ENCODE measurements around the gene TBRG1.
"Not testable (repeated sequence)": the region's sequence is repeated elsewhere in the genome, so short reads cannot be mapped to it uniquely, and the experiment has no call there.

Gene TBRG1

DNA sequence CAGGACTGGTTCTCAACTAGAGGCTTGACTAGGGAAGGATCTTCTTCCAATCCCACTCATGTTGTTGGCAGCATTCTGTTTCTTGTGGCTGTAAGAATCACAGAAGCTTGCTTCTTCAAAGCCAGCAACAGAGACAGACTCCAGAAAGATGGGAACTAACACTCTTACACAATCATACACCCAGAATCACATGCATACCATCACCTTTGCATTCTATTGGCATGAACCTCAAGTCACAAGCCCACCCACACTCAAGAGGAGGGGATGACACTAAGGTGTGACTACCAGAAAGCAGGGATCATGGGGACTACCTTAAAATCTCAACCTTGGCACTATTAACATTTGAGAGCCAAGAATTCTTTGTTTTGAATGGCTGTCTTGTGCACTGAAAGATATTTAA, 25.0 kb upstream of the TBRG1 start:
- H3K9ac ChIP-seq (ENCODE audit: low read length): no peak overlapping the region
- H3K27ac ChIP-seq (ENCODE audit: low read depth, low read length): no peak overlapping the region
- H3K4me1 ChIP-seq (ENCODE audit: insufficient read depth, low read length): no peaks in the 10 kb centered on the region
- H3K4me3 ChIP-seq (ENCODE audit: low read depth in 1 of 2, low read length in 2 of 2): no peak overlapping the region
- no peaks in the 10 kb centered on the region for H3K9me3 ChIP-seq (ENCODE audit: low read length)
- H3K36me3 ChIP-seq (ENCODE audit: insufficient read depth, low read length): no peaks in the 10 kb centered on the region
- no peaks in the 10 kb centered on the region for H3K27me3 ChIP-seq (ENCODE audit: control insufficient read depth in 1 of 2, insufficient read depth in 2 of 2, low read length in 2 of 2)

GRCh38 chr11:124600621-124601320, 21.9 kb upstream of the TBRG1 start:
- Histone ChIP-seq H3K9ac (ENCODE audit: low read length) (no peak overlapping the region), H3K27me3 (ENCODE audit: control insufficient read depth in 1 of 2, insufficient read depth in 2 of 2, low read length in 2 of 2) (no peaks in the 10 kb centered on the region), H3K27ac (ENCODE audit: low read depth, low read length) (no peak overlapping the region), H3K4me3 (ENCODE audit: low read depth in 1 of 2, low read length in 2 of 2) (no peak overlapping the region), H3K9me3 (ENCODE audit: low read length) (no peaks in the 10 kb centered on the region), H3K36me3 (ENCODE audit: insufficient read depth, low read length) (no peaks in the 10 kb centered on the region), H3K4me1 (ENCODE audit: insufficient read depth, low read length) (no peaks in the 10 kb centered on the region)

DNA sequence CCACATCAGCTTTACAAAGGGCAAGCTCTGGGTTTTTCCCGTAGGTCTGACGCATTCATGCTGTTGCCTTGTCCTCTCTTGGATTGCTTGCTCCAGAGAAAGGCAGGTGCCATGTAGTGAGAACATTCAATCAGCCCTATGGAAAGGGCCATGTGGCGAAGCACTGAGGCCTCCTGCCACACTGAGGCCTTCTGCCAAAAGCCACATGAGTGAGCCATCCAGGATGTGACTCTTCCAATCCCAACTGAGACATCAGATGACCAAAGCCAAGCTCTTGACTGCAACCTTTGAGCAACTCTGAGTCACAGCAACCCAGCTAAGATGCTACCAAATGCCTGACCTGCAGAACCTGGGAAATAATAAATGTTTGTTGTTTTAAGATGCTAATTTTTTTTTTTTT, 20.5 kb upstream of the TBRG1 start:
- no peak overlapping the region for H3K4me3 ChIP-seq (ENCODE audit: low read depth in 1 of 2, low read length in 2 of 2)
- no peak overlapping the region for H3K9ac ChIP-seq (ENCODE audit: low read length)
- H3K27ac ChIP-seq (ENCODE audit: low read depth, low read length): no peak overlapping the region
- no peaks in the 10 kb centered on the region for H3K27me3 ChIP-seq (ENCODE audit: control insufficient read depth in 1 of 2, insufficient read depth in 2 of 2, low read length in 2 of 2)
- H3K4me1 ChIP-seq (ENCODE audit: insufficient read depth, low read length): no peaks in the 10 kb centered on the region
- no peaks in the 10 kb centered on the region for H3K9me3 ChIP-seq (ENCODE audit: low read length)
- H3K36me3 ChIP-seq (ENCODE audit: insufficient read depth, low read length): no peaks in the 10 kb centered on the region

GRCh38 chr11:124602723-124603122, 19.9 kb upstream of the TBRG1 start:
- not testable (repeated sequence) for H3K9ac ChIP-seq (ENCODE audit: low read length); H3K27ac ChIP-seq (ENCODE audit: low read depth, low read length); H3K9me3 ChIP-seq (ENCODE audit: low read length); H3K27me3 ChIP-seq (ENCODE audit: control insufficient read depth in 1 of 2, insufficient read depth in 2 of 2, low read length in 2 of 2); H3K4me1 ChIP-seq (ENCODE audit: insufficient read depth, low read length); H3K36me3 ChIP-seq (ENCODE audit: insufficient read depth, low read length); H3K4me3 ChIP-seq (ENCODE audit: low read depth in 1 of 2, low read length in 2 of 2)

- Histone ChIP-seq H3K9me3 (ENCODE audit: low read length) (no peaks in the 10 kb centered on the region), H3K4me3 (ENCODE audit: low read depth in 1 of 2, low read length in 2 of 2) (no peak overlapping the region), H3K27me3 (ENCODE audit: control insufficient read depth in 1 of 2, insufficient read depth in 2 of 2, low read length in 2 of 2) (no peaks in the 10 kb centered on the region), H3K4me1 (ENCODE audit: insufficient read depth, low read length) (no peaks in the 10 kb centered on the region), H3K9ac (ENCODE audit: low read length) (no peak overlapping the region), H3K27ac (ENCODE audit: low read depth, low read length) (no peak overlapping the region), H3K36me3 (ENCODE audit: insufficient read depth, low read length) (no peaks in the 10 kb centered on the region)
These were observed 16.9 kb upstream of the TBRG1 start for GRCh38 chr11:124605719-124606118.

DNA sequence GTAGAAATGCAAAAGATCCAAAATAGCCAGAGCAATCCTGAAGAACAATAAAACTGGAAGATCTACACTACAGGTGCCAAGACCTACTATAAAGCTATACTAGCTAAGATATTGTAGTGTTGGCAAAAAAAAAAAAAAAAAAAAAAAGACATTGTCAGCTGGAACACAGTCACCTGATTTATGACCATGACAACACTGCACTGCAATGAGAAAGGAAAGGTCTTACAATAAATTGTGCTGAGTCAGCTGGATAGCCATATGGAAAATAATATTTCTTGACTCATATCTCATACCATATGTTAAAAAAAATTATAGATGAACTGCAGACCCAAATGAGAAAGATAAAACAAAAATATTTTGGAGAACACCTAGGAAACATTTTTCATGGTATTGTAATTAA, 14.5 kb upstream of the TBRG1 start:
- no peak overlapping the region for H3K9ac ChIP-seq (ENCODE audit: low read length)
- no peaks in the 10 kb centered on the region for H3K9me3 ChIP-seq (ENCODE audit: low read length)
- H3K36me3 ChIP-seq (ENCODE audit: insufficient read depth, low read length): no peaks in the 10 kb centered on the region
- H3K27me3 ChIP-seq (ENCODE audit: control insufficient read depth in 1 of 2, insufficient read depth in 2 of 2, low read length in 2 of 2): no peaks in the 10 kb centered on the region
- H3K27ac ChIP-seq (ENCODE audit: low read depth, low read length): no peak overlapping the region
- H3K4me1 ChIP-seq (ENCODE audit: insufficient read depth, low read length): no peaks in the 10 kb centered on the region
- no peak overlapping the region for H3K4me3 ChIP-seq (ENCODE audit: low read depth in 1 of 2, low read length in 2 of 2)

GRCh38 chr11:124610295-124610694, 12.4 kb upstream of the TBRG1 start:
- no peaks in the 10 kb centered on the region for H3K4me1 ChIP-seq (ENCODE audit: insufficient read depth, low read length)
- no peak overlapping the region for H3K27ac ChIP-seq (ENCODE audit: low read depth, low read length)
- H3K9me3 ChIP-seq (ENCODE audit: low read length): no peaks in the 10 kb centered on the region
- no peak overlapping the region for H3K9ac ChIP-seq (ENCODE audit: low read length)
- no peaks in the 10 kb centered on the region for H3K27me3 ChIP-seq (ENCODE audit: control insufficient read depth in 1 of 2, insufficient read depth in 2 of 2, low read length in 2 of 2)
- H3K36me3 ChIP-seq (ENCODE audit: insufficient read depth, low read length): no peaks in the 10 kb centered on the region
- no peak overlapping the region for H3K4me3 ChIP-seq (ENCODE audit: low read depth in 1 of 2, low read length in 2 of 2)

DNA sequence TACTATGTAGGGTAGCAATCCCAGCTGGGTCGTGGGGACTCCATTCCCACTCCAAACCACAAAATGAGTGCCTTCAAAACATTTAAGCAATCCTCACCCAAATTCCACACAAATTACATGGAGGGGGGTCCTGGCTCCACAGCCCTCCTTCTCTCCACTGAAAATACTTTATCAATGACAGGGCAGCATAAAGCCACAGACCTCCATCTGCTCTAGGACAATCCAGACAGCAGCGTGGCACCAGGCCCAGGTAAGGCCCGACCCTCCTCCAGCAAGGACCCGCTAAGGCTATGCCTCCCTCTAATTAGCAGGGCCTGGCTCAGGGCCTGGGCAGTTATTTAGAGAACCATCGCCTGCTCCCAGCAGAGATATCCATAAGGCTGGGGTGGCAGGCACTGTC, 11.6 kb upstream of the TBRG1 start, which contains the start of gene PANX3:
TSS of gene PANX3 (plus strand) at position 365 of the 400 bp plus-strand sequence. CDS start 129 bp downstream, outside the sequence.
- no peak within 1 kb of the TSS for H3K4me3 ChIP-seq (ENCODE audit: low read depth in 1 of 2, low read length in 2 of 2)
- H3K9me3 ChIP-seq (ENCODE audit: low read length): no peaks in the 10 kb centered on the region
- H3K9ac ChIP-seq (ENCODE audit: low read length): no peak within 1 kb of the TSS
- no peaks in the 10 kb centered on the region for H3K27me3 ChIP-seq (ENCODE audit: control insufficient read depth in 1 of 2, insufficient read depth in 2 of 2, low read length in 2 of 2)
- no peaks in the 10 kb centered on the region for H3K4me1 ChIP-seq (ENCODE audit: insufficient read depth, low read length)
- no peaks in the 10 kb centered on the region for H3K36me3 ChIP-seq (ENCODE audit: insufficient read depth, low read length)
- no peak within 1 kb of the TSS for H3K27ac ChIP-seq (ENCODE audit: low read depth, low read length)

DNA sequence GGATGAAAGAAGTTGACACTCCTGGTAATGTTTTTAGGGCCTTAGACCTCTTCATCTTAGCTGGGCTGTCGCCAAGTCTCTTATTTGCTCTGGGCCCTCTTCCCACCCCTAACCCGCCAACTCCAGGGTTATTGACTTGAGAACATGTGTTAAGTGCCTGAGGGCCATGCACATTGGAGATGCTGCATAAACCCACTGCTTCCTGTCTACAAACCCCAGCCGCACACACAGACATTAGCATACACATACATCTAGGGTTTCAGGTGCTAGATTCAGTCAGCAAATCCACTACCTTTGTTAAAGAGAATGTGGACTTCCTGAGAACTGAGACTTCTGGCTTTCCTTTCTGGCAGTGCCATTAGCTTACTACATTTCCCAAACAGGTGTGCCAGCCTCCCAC, 10.6 kb upstream of the TBRG1 start:
- no peaks in the 10 kb centered on the region for H3K27me3 ChIP-seq (ENCODE audit: control insufficient read depth in 1 of 2, insufficient read depth in 2 of 2, low read length in 2 of 2)
- H3K4me1 ChIP-seq (ENCODE audit: insufficient read depth, low read length): no peaks in the 10 kb centered on the region
- H3K36me3 ChIP-seq (ENCODE audit: insufficient read depth, low read length): no peaks in the 10 kb centered on the region
- H3K9me3 ChIP-seq (ENCODE audit: low read length): no peaks in the 10 kb centered on the region
- no peak overlapping the region for H3K27ac ChIP-seq (ENCODE audit: low read depth, low read length)
- H3K4me3 ChIP-seq (ENCODE audit: low read depth in 1 of 2, low read length in 2 of 2): no peak overlapping the region
- H3K9ac ChIP-seq (ENCODE audit: low read length): no peak overlapping the region

DNA sequence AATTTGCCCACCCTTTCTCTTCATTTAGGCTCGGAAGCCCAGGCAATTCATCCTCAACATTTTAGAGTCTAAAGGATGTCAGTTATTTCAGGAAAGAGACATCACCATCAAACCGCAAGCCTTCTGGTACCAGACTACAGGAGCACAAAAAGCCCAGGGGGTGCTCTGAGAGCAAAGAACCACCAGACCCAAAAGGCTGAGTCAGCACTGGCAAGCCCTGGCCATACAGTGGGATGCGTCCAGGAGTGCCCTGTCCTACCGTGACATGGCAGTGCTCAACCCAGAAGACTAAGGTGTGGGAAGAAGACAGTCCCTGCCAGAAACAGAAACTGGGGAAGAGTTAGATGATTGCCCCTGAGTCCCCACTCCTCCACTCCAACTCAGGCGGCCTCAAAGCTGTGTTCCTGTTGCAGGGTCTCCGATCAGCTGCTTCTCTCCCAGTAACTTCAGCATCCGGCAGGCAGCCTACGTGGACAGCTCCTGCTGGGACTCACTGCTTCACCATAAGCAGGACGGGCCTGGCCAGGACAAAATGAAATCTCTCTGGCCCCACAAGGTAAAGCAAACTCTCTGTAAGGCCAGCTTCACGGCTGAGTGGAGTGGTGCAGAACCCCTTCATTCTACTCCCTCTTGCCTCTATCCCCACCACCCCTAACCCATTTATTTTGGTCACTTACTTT, 10.0 kb upstream of the TBRG1 start:
- H3K36me3 ChIP-seq (ENCODE audit: insufficient read depth, low read length): no peaks in the 10 kb centered on the region
- no peaks in the 10 kb centered on the region for H3K27me3 ChIP-seq (ENCODE audit: control insufficient read depth in 1 of 2, insufficient read depth in 2 of 2, low read length in 2 of 2)
- H3K4me3 ChIP-seq (ENCODE audit: low read depth in 1 of 2, low read length in 2 of 2): no peak overlapping the region
- H3K4me1 ChIP-seq (ENCODE audit: insufficient read depth, low read length): no peaks in the 10 kb centered on the region
- no peaks in the 10 kb centered on the region for H3K9me3 ChIP-seq (ENCODE audit: low read length)
- no peak overlapping the region for H3K27ac ChIP-seq (ENCODE audit: low read depth, low read length)
- H3K9ac ChIP-seq (ENCODE audit: low read length): no peak overlapping the region

- Histone ChIP-seq H3K27ac (ENCODE audit: low read depth, low read length) (no peak overlapping the region), H3K9ac (ENCODE audit: low read length) (no peak overlapping the region), H3K9me3 (ENCODE audit: low read length) (no peaks in the 10 kb centered on the region), H3K4me1 (ENCODE audit: insufficient read depth, low read length) (peaks cover 12% of the 10 kb centered on the region), H3K36me3 (ENCODE audit: insufficient read depth, low read length) (no peaks in the 10 kb centered on the region), H3K27me3 (ENCODE audit: control insufficient read depth in 1 of 2, insufficient read depth in 2 of 2, low read length in 2 of 2) (no peaks in the 10 kb centered on the region), H3K4me3 (ENCODE audit: low read depth in 1 of 2, low read length in 2 of 2) (no peak overlapping the region)
These were observed 3.8 kb upstream of the TBRG1 start for GRCh38 chr11:124618863-124619262.

Measured in muscle layer of colon (tissue), 2 donors.